Breast epithelium (tissue), 3 donors: ENCODE data around the gene ENOX1.

ENCODE experiments used
- POLR2A ChIP-seq: fragments of 450-650 bp; IDR thresholded peaks from one replicate; pipeline ENCODE4 v1.6.1; 2016; ENCODE audit warnings: antibody characterized with exemption, mild to moderate bottlenecking, moderate library complexity
- POLR2AphosphoS5 ChIP-seq, 3 donors: sonication (generic); formaldehyde crosslinking; IDR thresholded peaks; one replicate each; pipeline ENCODE4 v1.6.1; 2017; ENCODE audit warnings: antibody characterized with exemption in 3 of 3
- TF ChIP-seq, protein P1 (sequence below), 3 donors: fragments of 450-650 bp; IDR thresholded peaks; one replicate each; pipeline ENCODE4 v1.5.1; 2016 to 2017; ENCODE audit warnings: antibody characterized with exemption in 3 of 3, mild to moderate bottlenecking in 3 of 3, moderate library complexity in 3 of 3

DNA sequence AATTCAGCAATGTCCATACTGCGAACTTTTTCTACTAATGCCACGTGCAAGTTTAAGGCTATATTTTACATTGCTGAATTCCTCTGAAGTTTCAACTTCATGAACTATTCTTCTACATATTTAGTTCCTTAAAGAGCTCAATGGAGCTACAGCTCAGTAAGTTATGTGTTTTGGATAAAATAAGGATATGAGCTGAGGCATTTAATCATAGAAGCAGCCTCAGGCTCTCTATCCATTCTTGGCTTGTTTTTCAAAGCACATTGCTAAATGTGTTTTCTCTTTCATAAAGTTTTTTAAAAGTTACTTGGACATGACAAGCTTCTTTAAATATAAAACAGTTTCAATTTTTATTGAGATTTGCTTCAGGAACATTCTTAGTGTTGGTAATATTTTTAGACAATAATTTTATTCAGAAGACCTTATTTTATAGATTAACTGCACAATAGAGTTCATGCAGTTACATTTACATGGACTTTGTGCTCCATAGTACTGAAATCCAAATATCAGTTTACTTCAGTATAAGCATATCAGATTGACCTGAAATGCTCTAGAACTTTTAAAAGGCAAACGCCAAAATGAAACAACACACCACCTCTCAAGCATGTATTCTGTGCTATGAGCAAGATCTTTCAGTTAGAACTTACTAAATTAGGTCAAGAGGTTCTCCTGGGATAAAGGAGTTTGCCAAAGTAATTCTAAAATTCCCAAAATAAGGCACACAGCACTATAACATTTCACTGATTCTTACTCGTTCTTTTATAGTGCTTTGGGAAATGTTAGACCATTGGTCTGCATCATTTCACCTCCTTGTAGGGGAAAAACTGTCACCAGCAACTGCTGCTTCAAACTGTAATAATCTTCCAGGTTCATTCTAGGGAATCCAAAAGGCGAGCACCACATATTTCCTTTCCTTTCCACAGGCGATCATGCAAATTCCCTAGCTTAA, 275.5 kb downstream of the ENOX1 start:
- TF ChIP-seq, protein P1, sequence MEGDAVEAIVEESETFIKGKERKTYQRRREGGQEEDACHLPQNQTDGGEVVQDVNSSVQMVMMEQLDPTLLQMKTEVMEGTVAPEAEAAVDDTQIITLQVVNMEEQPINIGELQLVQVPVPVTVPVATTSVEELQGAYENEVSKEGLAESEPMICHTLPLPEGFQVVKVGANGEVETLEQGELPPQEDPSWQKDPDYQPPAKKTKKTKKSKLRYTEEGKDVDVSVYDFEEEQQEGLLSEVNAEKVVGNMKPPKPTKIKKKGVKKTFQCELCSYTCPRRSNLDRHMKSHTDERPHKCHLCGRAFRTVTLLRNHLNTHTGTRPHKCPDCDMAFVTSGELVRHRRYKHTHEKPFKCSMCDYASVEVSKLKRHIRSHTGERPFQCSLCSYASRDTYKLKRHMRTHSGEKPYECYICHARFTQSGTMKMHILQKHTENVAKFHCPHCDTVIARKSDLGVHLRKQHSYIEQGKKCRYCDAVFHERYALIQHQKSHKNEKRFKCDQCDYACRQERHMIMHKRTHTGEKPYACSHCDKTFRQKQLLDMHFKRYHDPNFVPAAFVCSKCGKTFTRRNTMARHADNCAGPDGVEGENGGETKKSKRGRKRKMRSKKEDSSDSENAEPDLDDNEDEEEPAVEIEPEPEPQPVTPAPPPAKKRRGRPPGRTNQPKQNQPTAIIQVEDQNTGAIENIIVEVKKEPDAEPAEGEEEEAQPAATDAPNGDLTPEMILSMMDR (IDR thresholded peaks at IDR 0.05) = no peak
- no peak for TF ChIP-seq POLR2A
- no peak for TF ChIP-seq POLR2AphosphoS5 (IDR thresholded peaks at IDR 0.05)
